H1 (cell line): ENCODE data around the gene CLEC16A. TPM values are rescaled to one million over a fixed set of nuclear protein-coding genes. Genes with fewer than 3 reads are reported as not detected.

ENCODE experiments used
- CTBP2 ChIP-seq: IDR thresholded peaks from 2 replicates; pipeline ENCODE4 v1.7.0; 2011; ENCODE audit warnings: borderline replicate concordance, mild to moderate bottlenecking, moderate library complexity, mixed read lengths, low read length; ENCODE audit not compliant: insufficient read depth, insufficient read length
- FOSL1 ChIP-seq: IDR thresholded peaks from 2 replicates; pipeline ENCODE4 v1.6.1; 2011; ENCODE audit warnings: mild to moderate bottlenecking, low read depth, low read length, moderate library complexity; ENCODE audit not compliant: insufficient read depth
- JUN ChIP-seq: IDR thresholded peaks from 2 replicates; pipeline ENCODE4 v1.6.1; 2011; ENCODE audit warnings: low read depth, mild to moderate bottlenecking, improper control_type of control experiment, low read length
- NRF1 ChIP-seq: IDR thresholded peaks from 2 replicates; pipeline ENCODE4 v1.6.1; 2011; ENCODE audit warnings: mild to moderate bottlenecking, low read depth, low read length, improper control_type of control experiment
- TBP ChIP-seq: IDR thresholded peaks from 2 replicates; pipeline ENCODE4 v1.6.1; 2011; ENCODE audit warnings: low read depth, low read length, improper control_type of control experiment
- polyA plus RNA-seq, 7 experiments: library from polyadenylated mRNA; depleted of rRNA in 3 of 7; stranded (reverse) in 5 of 7; unstranded in 2 of 7; fragments of >200 nt in 5 of 7; fragments of 200-250 nt in 2 of 7; gene quantifications; 1 replicate in 5 of 7; 2 replicates in 1 of 7; 4 replicates in 1 of 7; pipeline versions ENCODE4 v1.2.1 to v1.2.3, GENCODE V29; 2011 to 2013; ENCODE audit warnings: missing spikeins in 2 of 7, mixed read lengths in 2 of 7
- total RNA-seq: library from RNA; stranded (reverse); fragmentation: NEBNext Ultra II Directional; extraction: Animal tissue kit (Norgen Biotek cat#: 25700); gene quantifications from 2 replicates; pipeline ENCODE4 v1.2.1, GENCODE V29; 2021

The CLEC16A gene
- total and polyA plus RNA-seq, 2 of the 8 experiments (the other 6 are each of a cell fraction or from before 2014, with no cell fraction given) = 7.6 to 19.3 TPM

DNA sequence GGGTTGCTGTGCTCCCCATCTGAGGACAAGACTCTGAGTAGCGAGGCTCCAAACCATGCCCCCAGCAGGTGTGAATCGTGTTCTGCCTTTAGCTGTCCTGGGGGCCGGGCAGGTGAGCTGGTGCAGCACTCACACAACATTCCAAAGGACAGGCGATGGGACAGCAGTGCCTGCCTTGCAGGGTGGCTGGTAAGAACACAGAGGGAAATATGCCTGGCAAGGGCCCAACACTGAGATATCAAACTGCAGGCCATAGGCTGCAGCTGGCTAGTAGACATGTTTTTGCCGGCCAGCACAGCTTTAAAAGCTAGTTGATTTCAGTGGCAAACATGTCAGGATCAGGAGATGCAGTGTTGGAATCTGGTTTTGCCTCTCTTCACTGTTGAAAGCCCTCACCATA, 23.6 kb downstream of the CLEC16A start (continued):
- no peak for TF ChIP-seq FOSL1
- no peak for TF ChIP-seq NRF1
- TF ChIP-seq JUN = no peak
- no peak for TF ChIP-seq TBP
- TF ChIP-seq CTBP2 = no peak
- TF ChIP-seq, all 59 proteins: peak for 0
